ENCODE results near the gene OASL.
"Not testable (repeated sequence)": the region's sequence is repeated elsewhere in the genome, so short reads cannot be mapped to it uniquely, and the experiment has no call there.

The OASL gene

GRCh38 chr12:121059031-121059898, 20.2 kb upstream of the OASL start:
- no peak for DNase-seq (ENCODE audit: low read depth)

DNA sequence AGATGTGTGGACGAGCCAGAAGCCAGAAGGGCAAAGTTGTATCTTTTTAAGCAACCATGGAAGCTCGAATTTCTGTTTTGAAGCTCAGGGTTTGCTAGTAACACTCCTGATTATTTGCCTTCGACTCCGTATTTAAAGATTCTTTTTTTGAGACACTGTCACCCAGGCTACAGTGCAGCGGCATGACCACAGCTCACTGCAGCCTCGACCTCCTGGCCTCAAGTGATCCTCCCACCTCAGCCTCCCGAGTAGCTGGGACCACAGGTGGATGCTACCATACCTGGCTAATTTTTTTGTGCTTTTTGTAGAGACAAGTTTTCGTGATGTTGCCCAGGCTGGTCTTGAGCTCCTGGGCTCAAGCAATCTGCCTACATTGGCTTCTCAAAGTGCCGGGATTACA, 18.7 kb upstream of the OASL start:
- no peak for DNase-seq (ENCODE audit: low read depth)

GRCh38 chr12:121053706-121054105, 14.7 kb upstream of the OASL start:
- DNase-seq (ENCODE audit: low read depth), result no peak

DNA sequence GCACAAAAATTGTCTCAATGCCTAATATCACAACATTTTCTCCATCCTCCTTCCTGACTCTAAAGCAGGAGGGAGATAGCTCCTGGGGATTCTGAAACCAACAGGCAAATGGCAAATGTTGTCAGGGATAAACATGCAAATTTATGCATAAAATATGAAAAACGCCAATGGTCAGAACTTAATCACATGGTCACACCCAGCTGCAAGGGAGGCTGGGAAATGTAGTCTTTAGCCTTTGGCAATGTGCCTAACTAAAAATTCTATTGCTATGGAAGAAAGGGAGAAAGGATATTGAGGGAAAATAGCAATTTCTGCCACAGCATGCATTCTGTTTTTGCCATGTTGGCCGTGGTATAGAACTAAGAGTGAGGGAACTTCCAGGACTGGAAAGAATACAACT, 11.7 kb upstream of the OASL start:
- no peak for DNase-seq (ENCODE audit: low read depth)

GRCh38 chr12:121048442-121048841, 9.4 kb upstream of the OASL start:
- no peak for DNase-seq (ENCODE audit: low read depth)

DNA sequence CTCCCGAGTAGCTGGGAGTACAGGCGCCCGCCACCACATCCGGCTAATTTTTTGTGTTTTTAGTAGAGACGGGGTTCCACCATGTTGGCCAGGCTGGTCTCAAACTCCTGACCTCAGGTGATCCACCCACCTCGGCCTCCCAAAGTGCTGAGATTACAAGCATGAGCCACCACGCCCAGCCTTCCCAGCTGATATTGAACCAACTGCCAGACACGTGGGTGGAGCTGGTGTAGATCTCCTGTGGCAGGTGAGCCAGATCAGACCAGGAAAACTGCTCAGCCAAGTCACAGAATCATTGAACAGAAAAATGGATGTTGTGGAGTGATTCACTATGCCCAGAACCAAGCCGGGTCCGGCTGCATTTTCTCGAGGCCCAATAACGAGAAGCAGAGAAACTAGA, 8.4 kb upstream of the OASL start:
- DNase-seq (ENCODE audit: low read depth), result not testable (repeated sequence)

DNA sequence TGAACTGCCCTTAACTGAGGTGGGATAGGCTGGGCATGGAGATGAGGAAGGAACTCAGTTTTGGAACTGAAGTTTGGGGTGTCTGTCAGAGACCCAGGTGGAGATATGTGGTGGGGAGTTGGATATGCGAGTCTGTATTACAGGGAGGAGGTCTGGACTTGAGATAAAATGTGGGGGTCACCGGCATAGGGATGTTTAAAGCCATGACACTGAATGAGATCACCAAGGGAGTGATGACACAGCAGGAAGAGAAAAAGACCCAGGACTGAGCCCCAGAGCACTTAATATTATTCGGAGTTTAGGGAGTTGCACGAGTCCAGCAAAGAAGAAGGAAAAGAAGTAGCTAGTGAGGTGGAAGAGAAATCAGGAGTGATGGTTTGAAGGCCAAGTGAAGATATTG, 4.0 kb upstream of the OASL start:
- no peak for DNase-seq (ENCODE audit: low read depth)

- peak; percentile 67 for DNase-seq (ENCODE audit: low read depth)
These were observed 2.2 kb downstream of the OASL start for GRCh38 chr12:121036810-121037326.

DNA sequence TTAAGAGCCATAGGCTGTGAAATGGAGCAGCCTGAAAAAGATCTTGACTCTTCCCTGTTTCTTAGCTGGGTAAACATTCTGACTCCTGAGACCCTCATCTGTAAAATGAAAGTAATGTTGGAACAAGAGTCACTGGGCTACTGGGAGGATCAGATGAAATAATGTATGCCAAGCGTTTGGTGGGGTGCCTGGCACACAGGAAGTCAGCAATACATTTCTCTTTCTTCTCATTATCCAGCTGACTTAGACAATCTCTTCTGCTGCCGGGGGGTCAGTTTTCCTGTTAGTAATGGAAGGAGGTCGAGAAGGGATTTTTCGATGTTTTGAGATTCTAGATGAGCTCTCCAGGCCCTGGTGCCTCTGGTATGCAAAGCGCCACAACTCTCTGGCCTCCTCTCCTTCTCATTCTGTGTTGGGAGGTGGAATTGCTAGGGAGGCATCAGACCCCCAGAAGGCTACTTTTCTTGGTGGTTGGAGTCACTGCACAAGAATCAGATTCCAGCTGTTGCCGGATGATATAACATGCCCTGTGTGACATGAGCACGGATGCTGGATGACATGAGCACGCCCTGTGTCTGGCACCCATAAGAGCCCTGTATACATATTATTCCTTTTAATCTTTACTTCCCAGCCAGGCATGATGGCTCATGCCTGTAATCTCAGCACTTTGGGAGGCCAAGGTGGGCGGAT, 4.3 kb downstream of the OASL start:
- no peak for DNase-seq (ENCODE audit: low read depth)

DNA sequence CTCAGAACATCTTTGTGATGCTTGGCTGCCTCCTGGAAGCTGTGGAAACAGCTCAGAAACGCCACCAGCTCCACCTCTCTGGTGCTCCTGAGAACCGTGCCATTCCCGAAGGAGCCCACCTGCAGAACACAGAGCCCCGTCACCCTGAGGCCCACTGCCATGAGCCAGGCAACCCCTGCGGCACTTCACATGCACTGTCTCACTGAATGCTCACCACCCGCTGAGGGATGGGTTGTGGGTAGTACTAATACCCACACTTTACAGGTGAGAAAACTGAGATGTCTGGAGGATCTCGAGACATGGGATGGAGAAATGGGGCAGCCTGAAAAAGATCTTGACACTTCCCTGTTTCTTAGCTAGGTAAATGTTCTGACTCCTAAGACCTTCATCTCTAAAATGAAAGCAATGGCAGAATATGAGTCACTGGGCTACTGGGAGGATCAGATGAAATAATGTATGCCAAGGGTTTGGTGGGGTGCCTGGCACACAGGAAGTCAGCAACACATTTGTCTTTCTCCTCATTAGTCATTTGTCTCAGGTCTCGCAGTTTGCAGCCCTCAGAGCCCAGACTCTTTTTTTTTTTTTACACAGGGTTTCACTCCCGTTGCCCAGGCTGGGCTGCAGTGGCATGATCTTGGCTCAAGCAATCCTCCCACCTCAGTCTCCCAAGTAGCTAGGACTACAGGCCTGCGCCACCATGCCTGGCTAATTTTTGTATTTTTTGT, 5.3 kb downstream of the OASL start:
- no peak for DNase-seq (ENCODE audit: low read depth)

DNA sequence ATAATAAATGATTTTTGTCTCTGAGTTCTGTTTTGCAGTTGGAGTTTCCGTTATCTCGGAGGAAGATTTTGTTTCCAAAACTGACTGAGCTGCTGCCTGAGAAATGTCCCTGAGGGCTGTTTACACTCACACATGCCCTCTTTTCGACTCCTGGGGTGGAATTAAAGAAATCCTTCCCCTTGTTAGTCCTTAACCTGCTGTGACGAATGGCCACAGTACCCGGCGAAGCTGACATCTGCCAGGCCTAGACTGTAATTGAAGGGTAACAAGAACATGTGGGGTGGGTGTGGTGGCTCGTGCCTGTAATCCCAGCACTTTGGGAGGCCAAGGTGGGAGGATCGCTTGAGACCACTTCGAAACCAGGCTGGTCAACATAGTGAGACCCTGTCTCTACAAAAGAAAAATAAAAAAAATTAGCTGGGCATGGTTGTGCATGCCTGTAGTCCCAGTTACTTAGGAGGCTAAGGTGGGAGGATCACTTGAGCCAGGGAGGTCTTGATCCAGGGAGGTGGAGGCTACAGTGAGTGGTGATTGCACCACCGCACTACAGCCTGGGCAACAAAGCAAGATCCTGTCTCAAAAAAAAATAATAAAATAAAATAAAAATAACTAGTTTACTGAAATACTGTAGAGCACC, 8.4 kb downstream of the OASL start:
- no peak for DNase-seq (ENCODE audit: low read depth)

DNA sequence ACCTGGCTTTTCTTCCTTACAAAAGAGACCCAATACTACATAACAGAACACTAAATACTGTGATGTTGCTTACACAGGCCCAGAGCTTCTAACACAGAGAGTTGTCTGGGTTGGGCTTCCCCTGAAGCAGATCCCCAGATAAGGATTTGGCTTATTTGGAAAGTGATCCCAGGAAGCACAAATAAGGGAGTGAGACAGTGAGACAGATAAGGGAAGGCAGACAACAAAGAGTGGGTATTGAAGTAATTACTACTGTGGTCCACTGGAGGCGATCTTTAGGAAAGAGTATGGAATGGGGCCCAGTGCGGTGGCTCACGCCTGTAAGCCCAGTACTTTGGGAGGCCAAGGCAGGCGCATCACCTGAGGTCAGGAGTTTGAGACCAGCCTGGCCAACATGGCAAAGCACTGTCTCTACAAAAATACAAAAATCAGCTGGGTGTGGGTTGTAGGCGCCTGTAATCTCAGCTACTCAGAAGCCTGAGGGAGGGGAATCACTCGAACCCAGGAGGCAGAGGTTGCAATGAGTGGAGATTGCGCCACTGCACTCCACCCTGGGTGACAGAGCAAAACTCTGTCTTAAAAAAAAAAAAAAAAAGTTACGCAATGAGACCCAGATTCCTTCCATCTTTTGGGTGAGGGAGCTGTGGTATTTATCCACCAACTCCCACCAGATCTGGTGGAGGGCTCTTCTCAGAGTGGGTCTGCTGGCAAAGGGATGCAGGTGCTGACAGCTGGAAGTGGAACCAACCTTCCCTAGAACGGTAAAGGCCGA, 12.6 kb downstream of the OASL start:
- no peak for DNase-seq (ENCODE audit: low read depth)

- DNase-seq (ENCODE audit: low read depth), result no peak
These were observed 13.4 kb downstream of the OASL start for GRCh38 chr12:121025442-121026226.

- DNase-seq (ENCODE audit: low read depth), result no peak
These were observed 15.2 kb downstream of the OASL start for GRCh38 chr12:121023799-121024198.

GRCh38 chr12:121022713-121023112, 16.3 kb downstream of the OASL start:
- no peak for DNase-seq (ENCODE audit: low read depth)

GRCh38 chr12:121021754-121022153, 17.3 kb downstream of the OASL start:
- no peak for DNase-seq (ENCODE audit: low read depth)

GRCh38 chr12:121018860-121019617, 20.0 kb downstream of the OASL start:
- no peak for DNase-seq (ENCODE audit: low read depth)

- DNase-seq (ENCODE audit: low read depth), result no peak
These were observed 21.0 kb downstream of the OASL start for GRCh38 chr12:121017966-121018491.
